GM21529 (cell line): Measurements from ENCODE around the gene RSU1.

ENCODE experiments used
- ATAC-seq: cut with Tn5 transposase; IDR thresholded peaks from one replicate; pipeline ENCODE4 v1.9.1; 2021; ENCODE audit not compliant: unreplicated experiment

The RSU1 gene

DNA sequence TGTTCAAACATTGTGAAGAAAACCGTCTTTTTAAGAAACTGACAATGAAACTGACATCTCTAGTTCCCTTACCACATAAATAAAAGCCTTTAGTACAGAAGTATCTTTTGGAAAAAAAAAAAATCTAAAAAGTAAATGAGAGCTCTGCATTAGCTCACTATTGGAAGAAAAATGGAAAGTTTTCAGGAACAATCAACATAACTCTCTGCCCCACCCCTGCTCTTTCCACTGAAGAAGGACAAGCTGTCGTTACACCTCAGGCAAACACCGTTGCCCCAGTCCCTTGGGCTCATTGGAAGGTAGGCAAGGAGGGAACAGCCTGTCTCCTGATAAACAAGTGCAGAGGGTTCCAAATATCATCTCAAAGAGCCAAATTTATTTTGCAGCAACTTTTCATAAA, 273.1 kb downstream of the RSU1 start:
- no peak for ATAC-seq
